T-helper 2 cell (primary cell): ENCODE data around the gene WWOX.

Experiments
- DNase-seq, 5 experiments: peaks; one replicate each; pipeline versions ENCODE4 v3.0.0 to v3.0.0-alpha.2; 2012 to 2022

The WWOX gene

GRCh38 chr16:78630102-78630501 lies 530.6 kb downstream of the WWOX start:
- DNase-seq = no peak

GRCh38 chr16:78633551-78633950 lies 534.1 kb downstream of the WWOX start:
- DNase-seq = no peak

- no peak for DNase-seq
Observed at GRCh38 chr16:78635807-78636206, 536.4 kb downstream of the WWOX start.

- DNase-seq = no peak
Observed at GRCh38 chr16:78638371-78638770, 538.9 kb downstream of the WWOX start.

GRCh38 chr16:78639775-78640174 lies 540.3 kb downstream of the WWOX start:
- DNase-seq = peak in 1 of 5 experiments; percentile 5

- DNase-seq = no peak
Observed at GRCh38 chr16:78640886-78641285, 541.4 kb downstream of the WWOX start.

- no peak for DNase-seq
Observed at GRCh38 chr16:78641433-78641832, 542.0 kb downstream of the WWOX start.

- no peak for DNase-seq
Observed at GRCh38 chr16:78642621-78643285, 543.3 kb downstream of the WWOX start.

GRCh38 chr16:78645657-78646056 lies 546.2 kb downstream of the WWOX start:
- DNase-seq = no peak

GRCh38 chr16:78647019-78647418 lies 547.6 kb downstream of the WWOX start:
- DNase-seq = no peak

GRCh38 chr16:78647491-78647890 lies 548.0 kb downstream of the WWOX start:
- DNase-seq = no peak

GRCh38 chr16:78648517-78648916 lies 549.1 kb downstream of the WWOX start:
- no peak for DNase-seq

- no peak for DNase-seq
Observed at GRCh38 chr16:78650339-78651074, 551.1 kb downstream of the WWOX start.

- no peak for DNase-seq
Observed at GRCh38 chr16:78654929-78655328, 555.5 kb downstream of the WWOX start.

- DNase-seq = no peak
Observed at GRCh38 chr16:78655331-78656113, 556.1 kb downstream of the WWOX start.

GRCh38 chr16:78656887-78657286 lies 557.4 kb downstream of the WWOX start:
- no peak for DNase-seq

- DNase-seq = no peak
Observed at GRCh38 chr16:78659216-78659615, 559.8 kb downstream of the WWOX start.

- no peak for DNase-seq
Observed at GRCh38 chr16:78659668-78660217, 560.3 kb downstream of the WWOX start.

GRCh38 chr16:78660795-78661194 lies 561.3 kb downstream of the WWOX start:
- no peak for DNase-seq

- DNase-seq = no peak
Observed at GRCh38 chr16:78663690-78664089, 564.2 kb downstream of the WWOX start.

GRCh38 chr16:78664811-78665772 lies 565.6 kb downstream of the WWOX start:
- no peak for DNase-seq

GRCh38 chr16:78666318-78666717 lies 566.9 kb downstream of the WWOX start:
- no peak for DNase-seq
